OCI-LY7 (cell line): Measurements from ENCODE around the gene PRPF40B. TPM values are rescaled to one million over a fixed set of nuclear protein-coding genes. Genes with fewer than 3 reads are reported as not detected.

Source experiments
- BruUV-seq: library from RNA; stranded (reverse); fragments of 400-500 nt; replicated peaks from 2 replicates; lab custom pipeline; 2021; lab: Mats Ljungman, UMichigan
- CTCF ChIA-PET: fragments of 300-600 bp; sonication (Branson Sonifier 250); formaldehyde crosslinking; loops from one replicate; lab custom pipeline; 2022; ENCODE audit warnings: antibody characterized with exemption; ENCODE audit not compliant: unreplicated experiment; lab: Charles Lee
- POLR2A ChIA-PET: fragments of 300-600 bp; sonication (Branson Sonifier 250); formaldehyde crosslinking; loops from one replicate; lab custom pipeline; 2022; ENCODE audit warnings: antibody characterized with exemption; lab: Charles Lee
- DNase-seq: peaks from one replicate; pipeline ENCODE4 v3.0.0-alpha.2; 2015; ENCODE audit warnings: low spot score
- H2AFZ ChIP-seq: fragments of 200-600 bp; sonication (generic), shearing (Covaris generic); 2 replicates; pipeline ENCODE4 v1.6.1; 2014; ENCODE audit warnings: mild to moderate bottlenecking, antibody characterized with exemption, low read length, moderate library complexity
- H3K27ac ChIP-seq: fragments of 200-600 bp; sonication (generic); 2 replicates; pipeline ENCODE4 v1.5.1; 2014; ENCODE audit warnings: mixed run types, low read depth, mild to moderate bottlenecking, moderate library complexity, low read length, inconsistent platforms; ENCODE audit not compliant: poor library complexity, severe bottlenecking
- H3K36me3 ChIP-seq: fragments of 200-600 bp; sonication (generic); 2 replicates; pipeline ENCODE4 v1.6.1; 2014; ENCODE audit warnings: mild to moderate bottlenecking, antibody characterized with exemption, low read length, moderate library complexity, mixed read lengths; ENCODE audit not compliant: insufficient read depth
- H3K4me1 ChIP-seq: fragments of 200-600 bp; sonication (generic); 2 replicates; pipeline ENCODE4 v1.5.1; 2014; ENCODE audit warnings: mild to moderate bottlenecking, low read length; ENCODE audit not compliant: insufficient read depth, poor library complexity, severe bottlenecking
- H3K4me2 ChIP-seq: fragments of 200-600 bp; sonication (generic); 2 replicates; pipeline ENCODE4 v1.6.1; 2014; ENCODE audit warnings: mild to moderate bottlenecking, low read length
- H3K4me3 ChIP-seq: fragments of 200-600 bp; sonication (generic); 2 replicates; pipeline ENCODE4 v1.5.1; 2014; ENCODE audit warnings: mild to moderate bottlenecking, low read depth, low read length; ENCODE audit not compliant: poor library complexity, severe bottlenecking
- H3K79me2 ChIP-seq: fragments of 200-600 bp; sonication (generic); 2 replicates; pipeline ENCODE4 v1.6.1; 2016; ENCODE audit warnings: low read depth, mild to moderate bottlenecking, low read length, moderate library complexity, mixed read lengths; ENCODE audit not compliant: insufficient read depth
- H3K9me2 ChIP-seq: fragments of 200-600 bp; sonication (generic); 2 replicates; pipeline ENCODE4 v1.6.1; 2016; ENCODE audit warnings: mild to moderate bottlenecking, low read length, mixed read lengths; ENCODE audit not compliant: insufficient read depth
- H3K9me3 ChIP-seq: fragments of 200-600 bp; sonication (generic); 2 replicates; pipeline ENCODE4 v1.6.1; 2014; ENCODE audit warnings: mild to moderate bottlenecking, mixed run types, low read length, mixed read lengths
- H4K20me1 ChIP-seq: fragments of 200-600 bp; sonication (generic); 2 replicates; pipeline ENCODE4 v1.6.1; 2014; ENCODE audit warnings: mild to moderate bottlenecking, antibody characterized with exemption, low read length, moderate library complexity, mixed read lengths; ENCODE audit not compliant: insufficient read depth
- EZH2phosphoT487 ChIP-seq: fragments of 200-600 bp; sonication (generic); IDR thresholded peaks from 2 replicates; pipeline ENCODE4 v1.6.1; 2018; ENCODE audit warnings: low read depth, borderline replicate concordance, mild to moderate bottlenecking, mixed run types, antibody characterized with exemption, low read length, moderate library complexity, mixed read lengths
- intact Hi-C: fragments of 100-400 bp; cut with micrococcal nuclease; formaldehyde crosslinking; loops from one replicate; pipeline ENCODE4 v1.10.0; 2022; ENCODE audit not compliant: unreplicated experiment
- total RNA-seq, 2 experiments: library from RNA; depleted of rRNA in 1 of 2; stranded (reverse); fragments of >200 nt in 1 of 2; shearing (Covaris generic) in 1 of 2; gene quantifications; 2 replicates each; pipeline ENCODE4 v1.2.3, GENCODE V29; 2014 to 2022
- TF ChIP-seq, protein P1 (sequence below): fragments of 200-600 bp; sonication (generic); conservative IDR thresholded peaks from 2 replicates; pipeline ENCODE4 v1.5.1; 2014; ENCODE audit warnings: mild to moderate bottlenecking, antibody characterized with exemption, low read length, moderate library complexity, mixed read lengths

PRPF40B gene
- total RNA-seq, 2 experiments from 2014 or later: 11.3 to 26.3 TPM

DNA sequence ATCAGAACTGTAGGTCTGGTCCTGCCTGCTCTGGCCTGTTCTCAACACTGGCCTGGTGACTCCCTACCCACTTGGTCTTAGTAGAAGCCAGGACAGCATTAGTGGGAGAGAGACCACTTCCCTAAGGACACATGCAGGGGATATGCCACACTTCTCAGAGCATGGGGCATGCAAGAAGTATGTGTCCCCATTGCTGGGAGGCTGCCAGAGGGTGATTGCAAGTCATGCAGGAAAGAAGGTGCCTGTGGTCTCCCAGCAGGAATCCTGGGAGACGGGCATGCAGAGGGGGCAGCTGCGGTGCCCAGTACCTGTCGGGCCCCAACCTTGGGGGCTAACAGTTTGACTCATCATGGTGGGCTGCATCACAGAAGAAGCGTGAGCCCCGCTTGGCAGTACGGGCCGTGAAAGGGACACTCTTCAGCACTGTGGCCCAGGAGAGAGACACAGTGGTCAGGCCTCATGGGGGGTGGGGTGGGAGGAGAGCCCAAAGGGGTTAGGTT is 23.0 kb downstream of the PRPF40B start:
- H3K27ac ChIP-seq: no peak overlapping the region

GRCh38 chr12:49646871-49647654 is 23.7 kb downstream of the PRPF40B start:
- H3K27ac ChIP-seq: no peak overlapping the region
- intact Hi-C loops: no loop called here
- no TSS peak for BruUV-seq

More for the DNA sequence above, 23.0 kb downstream of the PRPF40B start:
- Histone ChIP-seq H3K4me2 (no peak overlapping the region), H3K4me3 (no peak overlapping the region), H3K79me2 (no peaks in the 10 kb centered on the region), H4K20me1 (no peaks in the 10 kb centered on the region), H3K36me3 (peaks cover 48% of the 10 kb centered on the region), H3K9me2 (no peaks in the 10 kb centered on the region), H3K4me1 (peaks cover 15% of the 10 kb centered on the region), H3K9me3 (no peaks in the 10 kb centered on the region), H2AFZ (no peak overlapping the region)
- BruUV-seq: no TSS peak
- ChIA-PET POLR2A (interaction anchor here (0.6 to 3.6 kb wide), 2 partner anchors 58 to 81 kb away, joined by 3 to 18 read pairs; no protein-coding TSS in a partner anchor), CTCF (no interaction called here)
- DNase-seq: no peak
- TF ChIP-seq, protein P1, sequence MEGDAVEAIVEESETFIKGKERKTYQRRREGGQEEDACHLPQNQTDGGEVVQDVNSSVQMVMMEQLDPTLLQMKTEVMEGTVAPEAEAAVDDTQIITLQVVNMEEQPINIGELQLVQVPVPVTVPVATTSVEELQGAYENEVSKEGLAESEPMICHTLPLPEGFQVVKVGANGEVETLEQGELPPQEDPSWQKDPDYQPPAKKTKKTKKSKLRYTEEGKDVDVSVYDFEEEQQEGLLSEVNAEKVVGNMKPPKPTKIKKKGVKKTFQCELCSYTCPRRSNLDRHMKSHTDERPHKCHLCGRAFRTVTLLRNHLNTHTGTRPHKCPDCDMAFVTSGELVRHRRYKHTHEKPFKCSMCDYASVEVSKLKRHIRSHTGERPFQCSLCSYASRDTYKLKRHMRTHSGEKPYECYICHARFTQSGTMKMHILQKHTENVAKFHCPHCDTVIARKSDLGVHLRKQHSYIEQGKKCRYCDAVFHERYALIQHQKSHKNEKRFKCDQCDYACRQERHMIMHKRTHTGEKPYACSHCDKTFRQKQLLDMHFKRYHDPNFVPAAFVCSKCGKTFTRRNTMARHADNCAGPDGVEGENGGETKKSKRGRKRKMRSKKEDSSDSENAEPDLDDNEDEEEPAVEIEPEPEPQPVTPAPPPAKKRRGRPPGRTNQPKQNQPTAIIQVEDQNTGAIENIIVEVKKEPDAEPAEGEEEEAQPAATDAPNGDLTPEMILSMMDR: no peak
- no peak for TF ChIP-seq EZH2phosphoT487
- intact Hi-C loops: no loop called here

More at GRCh38 chr12:49646871-49647654, 23.7 kb downstream of the PRPF40B start:
- Histone ChIP-seq H3K4me2 (no peak overlapping the region), H3K4me1 (peaks cover 17% of the 10 kb centered on the region), H3K36me3 (peaks cover 48% of the 10 kb centered on the region), H4K20me1 (no peaks in the 10 kb centered on the region), H3K9me3 (no peaks in the 10 kb centered on the region), H2AFZ (no peak overlapping the region), H3K79me2 (no peaks in the 10 kb centered on the region), H3K4me3 (no peak overlapping the region), H3K9me2 (no peaks in the 10 kb centered on the region)
- ChIA-PET CTCF (no interaction called here), POLR2A (interaction anchor here (0.6 to 2.0 kb wide), 4 partner anchors 56 to 926 kb away, joined by 3 to 7 read pairs (median 4); no protein-coding TSS in a partner anchor)
- TF ChIP-seq, protein P1: no peak
- TF ChIP-seq EZH2phosphoT487: no peak
- no peak for DNase-seq
